DMS114 treated with DMSO at 0.1 percent for 48 hours (cell line): ENCODE results near the gene CCDC51.

Experiments
- DNase-seq: peaks from one replicate; lab custom pipeline; 2025; ENCODE audit not compliant: unreplicated experiment; lab: John Stamatoyannopoulos, UW

Gene CCDC51

DNA sequence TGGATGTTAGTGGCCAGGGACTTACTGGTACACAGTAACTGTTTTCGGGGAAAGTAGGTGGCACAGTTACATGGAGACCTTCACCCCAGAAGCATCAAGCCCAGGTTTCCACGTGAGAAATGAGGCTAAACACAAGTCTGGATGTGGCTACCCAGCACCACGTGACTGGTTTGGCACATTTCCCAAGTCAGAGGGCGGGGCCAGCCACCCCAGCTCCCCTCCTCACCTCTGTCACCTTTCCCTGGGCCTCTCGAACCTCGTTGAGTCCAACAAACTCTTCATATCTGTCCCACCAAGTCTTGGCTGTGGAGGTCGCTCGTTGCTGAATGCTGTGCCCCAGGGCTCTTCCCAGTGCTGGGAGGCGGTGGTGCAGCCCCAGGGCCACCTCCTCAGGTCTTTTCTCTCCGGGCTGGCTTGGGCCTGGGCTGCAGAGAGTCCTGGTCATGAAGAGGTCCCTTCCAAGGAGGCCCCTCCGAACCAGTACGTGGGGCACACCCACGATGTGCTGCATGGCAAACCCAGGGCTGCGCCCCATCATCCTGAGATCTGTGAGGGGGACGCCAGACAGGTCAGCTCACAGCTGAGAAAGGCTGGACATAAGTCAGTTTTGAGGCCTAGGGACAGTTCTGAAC, 5.2 kb downstream of the CCDC51 start:
- DNase-seq: no peak

DNA sequence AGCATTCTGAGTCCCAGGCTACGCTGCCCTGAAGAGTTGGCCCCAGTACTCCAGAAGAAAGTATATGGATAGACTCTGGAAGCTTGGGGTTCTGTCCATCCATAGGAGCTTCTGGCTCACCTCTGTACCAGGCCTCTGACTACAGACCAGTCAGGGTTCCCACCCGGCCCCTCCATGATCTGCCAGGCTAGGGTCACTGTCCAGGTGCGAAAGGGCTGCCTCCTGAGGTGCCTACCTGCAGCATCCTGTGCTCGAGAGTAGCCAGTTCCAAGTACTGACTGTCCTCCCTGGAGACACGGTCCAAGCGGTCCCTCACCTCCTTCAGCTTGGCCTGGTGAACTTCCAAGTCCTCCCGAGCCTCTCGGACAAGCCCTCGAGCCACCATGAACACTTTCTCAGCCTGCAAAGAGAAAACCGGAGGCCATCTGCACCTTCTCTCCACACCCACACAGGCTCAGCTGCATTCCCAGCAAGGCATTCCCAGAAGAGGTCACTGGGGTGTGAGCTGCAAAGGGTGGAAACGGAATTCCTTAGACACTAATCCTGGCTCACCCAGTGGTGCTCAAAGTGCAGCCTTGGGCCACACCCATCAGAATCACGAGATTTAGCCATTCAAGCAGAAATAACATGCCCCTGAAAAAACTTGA, 6.3 kb downstream of the CCDC51 start:
- no peak for DNase-seq

DNA sequence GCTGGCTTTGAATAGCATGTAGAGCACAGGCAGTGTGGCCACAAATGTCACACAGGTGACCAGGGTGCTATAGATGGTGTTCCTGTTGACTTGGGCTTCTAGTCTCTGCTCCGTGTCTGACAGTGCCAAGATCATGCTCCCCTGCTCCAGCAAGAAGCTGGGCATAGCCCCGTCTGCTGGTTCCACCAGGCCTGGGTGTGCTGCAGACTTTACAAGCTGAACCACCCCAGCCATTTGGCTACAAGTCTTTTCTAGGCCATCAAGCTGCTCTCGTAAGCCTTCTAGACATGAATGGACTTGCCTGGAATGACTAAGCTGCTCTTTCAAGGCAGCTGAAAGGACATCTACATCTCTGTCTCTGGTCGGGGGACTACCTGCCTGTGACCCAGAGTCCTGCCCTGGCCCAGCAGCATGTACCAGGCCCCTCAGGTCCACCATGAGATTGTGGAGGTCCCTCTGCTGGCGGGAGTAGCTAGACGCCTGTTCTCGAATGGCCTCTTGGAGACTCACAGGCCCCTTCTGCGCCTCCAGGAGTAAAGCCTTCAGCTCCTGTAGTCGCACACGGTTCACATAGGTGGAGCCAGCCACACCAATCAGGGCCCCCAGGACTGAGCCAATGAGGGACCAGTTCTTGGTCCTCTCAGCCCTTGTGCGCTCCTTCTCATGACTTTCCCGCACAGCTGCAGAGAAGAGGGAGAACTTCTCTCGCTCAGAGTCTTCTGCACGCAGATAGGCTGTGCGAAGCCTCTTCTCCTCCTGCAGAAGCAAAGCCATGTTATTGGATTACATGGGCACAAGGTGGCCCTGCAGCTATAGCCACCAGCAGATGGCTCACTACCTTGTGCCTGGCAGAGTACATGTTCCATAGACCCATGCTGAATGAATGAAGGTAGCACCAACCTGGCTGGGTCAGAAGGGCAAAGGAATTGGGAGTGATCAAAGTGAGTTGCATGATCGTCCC, 7.2 kb downstream of the CCDC51 start:
- no peak for DNase-seq

DNA sequence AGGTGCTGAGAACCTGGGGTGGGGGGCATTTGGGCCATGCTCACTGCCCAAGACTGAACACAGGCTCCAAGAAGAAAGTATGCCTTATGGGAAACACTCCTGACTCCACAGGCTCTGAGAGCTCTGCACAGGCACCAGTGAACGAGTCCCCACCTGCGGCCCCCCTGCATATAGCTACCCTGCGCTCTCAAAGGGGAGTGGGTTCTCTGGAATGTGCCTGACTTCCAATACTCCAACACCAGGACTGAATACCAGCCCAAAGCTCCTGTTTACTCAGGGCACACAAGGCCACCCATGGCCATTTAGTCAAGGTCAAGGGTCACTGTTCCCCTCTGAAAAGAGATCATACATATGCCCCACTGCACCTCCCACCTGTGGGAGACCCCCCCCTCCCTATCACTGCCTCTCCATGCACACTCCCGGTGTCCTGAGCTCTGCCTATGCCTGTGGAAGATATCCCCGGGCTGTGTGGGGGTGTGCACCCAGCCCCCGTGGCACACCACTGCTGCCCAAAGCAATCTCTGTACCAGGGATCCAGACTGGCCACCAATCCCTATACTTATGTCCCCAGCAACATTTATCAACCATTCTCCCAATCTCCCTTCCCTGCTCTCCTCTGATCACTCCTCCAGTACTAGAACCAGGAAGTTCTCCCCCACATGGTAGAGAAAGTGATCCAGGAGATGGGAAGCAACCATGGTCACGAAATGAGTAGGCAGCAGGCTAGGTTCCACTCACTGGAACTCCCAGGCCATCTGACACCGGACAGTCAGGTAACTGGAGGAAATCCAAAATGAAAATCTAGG, 8.5 kb downstream of the CCDC51 start:
- DNase-seq: no peak

DNA sequence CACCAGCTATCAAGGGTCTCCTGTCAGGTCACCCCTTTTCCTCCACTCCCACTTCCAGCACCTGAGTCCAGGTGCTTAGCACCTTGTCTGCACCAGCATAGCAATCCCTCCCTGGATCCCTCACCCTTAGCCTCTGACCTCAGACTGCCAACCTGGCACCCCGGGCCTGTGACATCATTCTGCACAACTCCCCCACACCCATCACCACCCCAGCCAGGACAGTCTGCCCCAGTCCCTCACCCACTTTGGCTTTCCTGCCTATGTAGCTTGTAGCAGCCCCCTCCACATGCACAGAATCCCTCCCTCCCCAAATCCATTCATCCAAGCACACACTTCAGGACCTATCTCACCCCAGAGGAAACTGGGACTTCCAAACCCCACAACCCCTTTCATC, 9.2 kb downstream of the CCDC51 start:
- DNase-seq: no peak

DNA sequence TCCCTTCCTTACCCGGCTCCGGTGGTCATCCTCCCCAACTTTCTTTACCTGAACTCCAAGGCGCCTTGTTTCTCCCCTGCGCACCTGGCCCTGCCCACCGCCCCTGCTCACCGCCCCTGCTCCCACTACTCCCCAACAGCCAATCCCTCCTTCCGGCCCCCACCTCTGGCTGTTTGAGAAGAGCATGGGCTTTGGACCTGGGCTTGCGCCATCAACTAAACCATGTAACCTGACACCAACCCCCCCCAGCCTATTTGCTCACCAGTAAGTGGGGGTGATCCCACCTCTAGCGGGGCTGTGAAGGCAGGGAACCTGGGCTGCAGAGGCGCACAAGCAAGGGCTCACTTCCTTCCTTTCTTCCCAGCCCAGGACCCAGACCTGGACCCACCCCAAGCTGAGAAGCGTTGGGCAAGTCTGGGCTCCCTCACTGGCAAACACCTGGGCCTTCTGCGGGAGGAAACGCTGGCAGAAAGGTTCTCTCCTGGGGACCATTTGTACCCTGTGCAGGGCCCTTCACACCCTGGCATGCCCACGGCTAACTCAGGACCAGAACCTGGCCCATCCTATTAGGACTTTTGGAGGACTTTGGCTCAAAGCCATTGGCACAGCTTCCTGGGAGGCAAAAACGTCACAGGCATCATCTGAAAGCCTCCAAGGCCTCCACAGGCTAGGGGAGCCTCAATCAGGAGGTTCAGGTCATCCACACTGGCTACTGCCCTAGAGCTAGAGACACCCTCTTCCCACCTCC, 9.8 kb downstream of the CCDC51 start, which contains the start of gene PLXNB1:
Gene PLXNB1 (minus strand): TSS at position 127 of the 748 bp plus-strand sequence. CDS start 5,475 bp downstream, outside the sequence.
- DNase-seq: no peak

DNA sequence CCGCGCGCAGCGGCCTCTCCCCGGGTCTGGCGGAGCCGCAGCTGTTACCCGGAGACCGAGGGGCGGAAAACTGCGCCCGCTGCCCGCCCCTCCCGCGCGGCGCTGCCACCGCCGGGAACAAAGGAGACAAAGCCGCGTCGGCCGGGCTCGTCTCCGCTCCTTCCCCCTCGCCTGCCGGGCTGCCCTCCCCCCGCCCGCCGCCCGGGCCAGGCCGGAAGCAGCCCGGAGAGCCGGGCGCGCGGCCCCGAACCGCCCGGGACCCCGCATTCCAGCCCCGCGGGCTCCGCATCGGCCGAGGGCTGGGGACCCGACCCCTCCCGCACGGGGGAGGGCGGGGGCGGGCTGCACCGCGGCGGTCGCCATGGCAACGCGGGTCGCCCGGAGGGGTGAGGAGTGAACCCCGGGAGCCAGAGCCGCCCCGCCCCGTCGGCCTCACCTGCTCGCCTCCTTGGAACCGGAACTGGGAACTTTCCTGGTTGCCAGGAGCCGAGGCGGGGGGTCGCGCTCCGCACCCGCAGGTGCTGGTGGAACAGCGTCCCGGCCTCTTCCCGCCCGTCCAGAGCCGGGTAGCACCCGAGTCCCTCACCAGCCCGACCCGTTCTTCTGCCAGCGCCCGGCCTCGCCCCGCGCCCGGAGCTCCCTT, 10.5 kb downstream of the CCDC51 start:
- no peak for DNase-seq

DNA sequence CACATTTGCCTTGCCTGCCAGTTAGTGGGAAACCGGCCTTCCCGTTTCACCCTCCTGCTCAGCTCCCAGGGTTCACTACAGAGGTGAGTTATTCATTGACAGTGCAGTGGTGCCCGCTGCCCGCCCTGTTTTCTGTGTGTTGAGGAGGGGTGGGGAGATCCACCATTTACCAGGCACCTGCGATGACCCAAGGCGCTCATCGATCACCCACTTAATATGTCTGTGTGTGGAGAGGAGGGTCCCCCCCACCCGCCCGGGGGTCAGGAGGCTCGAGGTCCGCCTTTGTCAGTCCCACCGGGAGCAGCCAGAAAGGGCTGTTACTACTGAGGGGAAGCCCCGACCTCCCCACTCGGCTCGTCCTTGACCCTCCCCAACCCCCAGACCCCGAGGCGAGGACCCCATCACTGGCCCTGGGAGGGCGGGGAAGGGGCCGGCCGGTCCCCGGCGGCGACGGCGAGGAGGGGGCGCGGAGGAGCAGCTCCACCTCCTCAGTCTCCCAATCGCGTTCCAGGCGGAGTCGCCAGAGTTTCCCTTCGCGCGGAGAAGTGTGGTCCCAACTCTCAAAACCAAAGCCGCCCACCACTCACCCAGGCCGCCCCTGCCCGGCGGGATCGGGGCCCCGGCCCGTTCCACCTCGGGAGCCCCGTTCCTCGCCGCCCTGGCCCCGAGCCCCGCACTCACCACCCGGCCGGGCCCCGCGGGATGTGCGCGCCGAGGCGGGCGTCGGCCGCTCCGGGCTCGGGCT, 11.2 kb downstream of the CCDC51 start:
- DNase-seq: no peak

DNA sequence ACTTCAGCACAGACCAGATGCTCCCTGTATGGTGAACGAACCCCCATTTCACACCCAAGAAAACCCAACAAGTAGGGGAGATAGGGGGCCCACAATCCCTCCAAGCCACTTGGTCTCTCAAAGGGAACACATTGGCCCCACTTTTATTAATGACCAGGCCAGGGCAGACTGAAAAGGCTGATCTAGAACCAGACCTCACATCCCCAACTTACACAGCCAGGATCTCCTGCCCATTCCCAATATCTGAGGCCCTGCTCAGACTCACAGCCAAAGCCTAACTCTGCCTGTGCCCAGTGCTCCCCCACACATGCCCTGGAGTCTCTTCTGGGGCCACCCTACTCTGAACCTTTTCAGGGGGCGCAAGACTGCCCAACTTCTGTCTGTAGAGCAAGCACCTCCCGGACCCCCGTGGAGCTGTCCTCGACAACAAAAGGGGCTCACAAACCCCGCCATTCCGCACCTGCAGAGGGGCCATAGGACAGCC, 11.8 kb downstream of the CCDC51 start:
- DNase-seq: no peak

DNA sequence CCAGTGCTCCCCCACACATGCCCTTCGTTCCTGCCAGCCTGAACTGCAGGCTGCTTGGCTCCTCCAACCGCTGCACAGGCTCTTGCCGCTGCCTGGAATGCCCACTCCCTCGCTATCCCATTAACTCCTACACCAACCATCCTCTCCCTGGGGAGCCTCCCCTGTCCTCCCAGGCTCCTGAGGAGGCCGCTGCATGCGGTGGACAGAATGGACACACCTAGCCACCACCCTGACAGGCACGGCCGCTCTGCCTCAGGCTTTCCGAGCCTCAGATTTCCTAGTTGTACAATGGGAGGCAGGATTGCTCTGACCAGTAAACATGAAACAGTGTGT, 12.3 kb downstream of the CCDC51 start:
- DNase-seq: no peak

DNA sequence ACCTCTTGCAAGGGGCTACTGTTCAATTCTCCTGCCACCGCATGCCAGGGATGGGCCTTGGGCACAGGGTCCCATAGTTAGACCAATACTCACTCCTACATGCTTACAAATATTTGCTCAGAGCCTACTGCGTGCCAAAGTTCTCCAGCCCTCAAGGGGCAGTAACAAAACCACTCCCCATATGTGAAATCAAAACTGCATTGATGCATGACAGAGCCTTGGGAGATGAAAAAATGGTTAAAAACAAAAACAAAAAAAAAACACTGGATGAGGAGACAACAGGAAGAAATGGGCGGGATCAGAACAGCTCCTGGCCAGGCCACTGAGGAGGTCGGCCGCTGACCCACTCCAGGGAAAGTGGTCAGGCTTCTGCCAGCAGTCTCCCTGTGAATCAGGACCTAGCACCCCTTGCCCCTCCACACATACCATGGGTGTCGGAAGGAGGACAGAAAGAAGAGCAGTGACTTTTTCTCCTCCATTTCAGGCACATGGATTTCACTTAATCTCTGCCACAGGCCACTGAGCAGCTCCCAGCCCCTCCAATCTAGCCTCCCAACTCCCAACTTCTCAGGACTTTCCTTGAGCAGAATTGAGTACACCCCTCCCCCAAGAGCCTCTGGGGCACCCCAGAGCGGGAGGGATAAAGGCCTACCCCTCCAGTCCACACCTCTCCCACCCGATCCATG, 12.8 kb downstream of the CCDC51 start:
- no peak for DNase-seq

DNA sequence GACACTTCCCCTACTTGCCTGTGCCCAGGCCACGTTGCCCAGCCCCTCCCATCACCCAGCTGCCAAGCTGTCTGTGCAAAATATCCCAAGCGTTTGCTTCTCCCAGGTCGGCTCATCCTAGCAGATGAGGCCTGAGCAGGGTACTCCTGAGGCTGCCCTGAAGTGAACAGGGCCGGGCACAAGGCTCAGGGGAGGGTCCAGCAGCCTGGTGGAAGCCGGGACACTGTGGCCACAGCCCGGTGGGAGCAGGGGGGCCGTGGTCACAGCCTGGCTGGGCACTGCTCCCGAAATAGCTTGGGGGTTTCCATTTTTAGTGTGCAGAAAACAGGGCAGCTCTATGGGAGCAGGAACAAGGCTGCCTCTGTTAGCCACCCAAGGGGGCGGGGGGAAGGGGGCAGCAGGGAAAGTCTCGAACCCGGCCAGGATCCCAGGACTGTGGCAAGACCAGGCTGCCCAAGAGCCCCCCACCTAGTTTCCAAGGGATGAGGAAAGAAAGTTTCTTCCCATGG, 13.5 kb downstream of the CCDC51 start:
- no peak for DNase-seq

DNA sequence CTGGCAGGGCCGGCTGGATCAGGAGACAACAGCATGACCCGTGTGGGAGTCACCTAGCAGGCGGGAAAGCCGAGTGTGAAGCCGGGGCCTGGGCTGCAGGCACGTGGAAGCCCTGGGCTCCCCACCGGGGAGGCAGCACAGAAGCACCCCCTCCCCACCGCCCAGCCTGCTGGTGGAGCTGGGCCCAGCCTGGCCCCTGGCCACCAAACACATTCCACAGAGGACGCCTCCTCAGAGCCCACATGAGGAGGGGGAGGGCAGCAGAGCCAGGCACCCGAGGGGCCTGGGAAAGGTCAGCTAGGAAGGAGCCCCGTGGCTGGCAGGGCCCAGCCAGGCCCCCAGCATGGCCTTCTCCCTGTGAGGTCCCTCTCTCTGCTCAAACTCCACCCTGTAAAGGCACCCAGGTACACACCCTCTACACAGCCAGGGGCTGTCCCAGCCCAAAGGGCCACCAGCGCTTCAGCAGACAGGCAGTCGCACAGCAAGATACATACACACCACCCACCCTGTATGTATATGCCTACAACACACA, 14.6 kb downstream of the CCDC51 start:
- no peak for DNase-seq

DNA sequence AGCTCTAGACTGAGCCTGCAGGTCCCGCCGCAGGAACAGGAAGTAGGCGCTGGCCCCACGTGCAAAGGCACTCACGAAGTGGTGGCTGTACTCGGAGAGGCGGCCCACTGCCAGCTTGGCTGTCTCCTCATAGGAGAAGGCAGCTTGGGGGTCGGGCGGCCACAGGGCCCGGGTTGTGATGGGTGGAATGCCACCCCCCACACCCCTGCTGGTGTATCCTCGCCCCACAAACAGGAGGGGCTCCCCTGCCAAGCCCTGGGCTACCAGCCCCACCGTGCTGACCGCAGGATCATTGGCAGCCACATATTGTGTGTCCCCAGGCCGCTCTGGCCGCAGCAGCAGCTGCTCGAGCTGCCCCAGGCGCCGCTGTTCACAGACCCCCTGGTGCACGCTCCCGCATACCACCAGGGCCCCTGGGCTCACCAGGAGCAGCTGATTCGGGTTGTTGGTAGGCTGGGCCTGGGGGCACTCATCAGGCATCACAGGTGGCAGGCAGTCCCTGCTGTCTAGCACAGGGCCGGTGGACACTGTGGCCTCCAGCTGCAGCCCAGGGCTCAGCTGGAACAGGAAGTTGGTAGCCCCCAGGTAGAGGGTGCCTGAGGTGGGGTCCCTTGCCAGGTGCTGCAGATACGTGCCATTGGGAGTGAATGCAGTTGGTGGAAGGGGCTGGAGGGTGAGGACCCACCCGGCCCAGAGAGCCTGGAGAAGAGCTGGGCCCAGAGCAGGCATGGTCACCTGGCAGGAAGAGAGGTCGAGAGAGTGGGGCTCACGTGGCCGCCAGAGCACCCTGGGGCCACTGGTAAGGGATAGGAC, 15.8 kb downstream of the CCDC51 start:
- no peak for DNase-seq

DNA sequence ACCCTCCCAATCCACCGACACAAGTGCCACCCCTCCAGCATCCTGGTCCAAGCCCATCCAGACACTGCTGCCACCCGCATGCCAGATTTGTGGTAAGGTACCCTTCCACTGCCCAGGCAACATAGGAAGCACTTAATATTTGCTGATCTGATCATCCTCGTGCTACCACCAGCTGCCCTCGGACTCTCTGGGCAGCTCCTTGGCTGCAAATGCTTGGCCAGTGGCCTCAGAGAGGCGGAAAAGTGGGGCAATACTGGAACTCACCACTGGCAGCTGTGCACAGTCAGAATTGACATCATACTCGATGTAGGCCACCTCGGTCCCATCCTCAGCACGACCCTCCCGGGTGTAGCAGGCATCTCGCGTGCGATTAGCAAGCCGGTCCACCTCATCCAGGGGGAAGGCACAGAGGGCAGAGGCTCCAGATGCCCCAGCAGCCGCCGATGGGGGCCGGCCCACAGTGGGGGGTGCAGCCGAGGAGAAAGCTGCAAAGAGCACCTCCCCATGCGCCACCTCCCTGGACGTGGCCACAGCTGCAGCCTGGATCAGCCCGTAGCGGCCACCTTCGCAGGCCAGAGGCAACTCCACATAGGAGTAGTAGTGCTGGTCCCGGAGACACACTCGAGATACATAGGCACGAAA, 16.6 kb downstream of the CCDC51 start:
- DNase-seq: no peak

DNA sequence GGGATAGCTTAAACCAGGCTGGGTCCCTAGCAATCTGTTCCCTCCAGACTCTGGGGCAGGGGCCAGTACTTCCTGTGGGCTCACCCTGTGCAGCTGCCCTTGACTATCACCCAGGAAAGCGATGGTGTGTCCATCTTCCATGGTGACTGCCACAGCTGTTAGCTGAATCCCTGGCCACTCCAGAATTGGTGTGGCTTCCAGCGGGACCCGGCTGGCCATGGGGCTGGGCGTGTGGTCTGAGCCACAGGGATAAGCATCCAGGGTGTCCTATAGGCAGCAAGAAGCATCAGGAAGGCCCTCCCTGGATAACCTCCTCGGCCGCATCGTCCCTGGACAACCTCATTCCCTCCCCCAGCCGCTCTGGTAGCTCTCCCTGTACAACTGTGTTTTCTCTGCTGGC, 17.2 kb downstream of the CCDC51 start:
- DNase-seq: no peak

DNA sequence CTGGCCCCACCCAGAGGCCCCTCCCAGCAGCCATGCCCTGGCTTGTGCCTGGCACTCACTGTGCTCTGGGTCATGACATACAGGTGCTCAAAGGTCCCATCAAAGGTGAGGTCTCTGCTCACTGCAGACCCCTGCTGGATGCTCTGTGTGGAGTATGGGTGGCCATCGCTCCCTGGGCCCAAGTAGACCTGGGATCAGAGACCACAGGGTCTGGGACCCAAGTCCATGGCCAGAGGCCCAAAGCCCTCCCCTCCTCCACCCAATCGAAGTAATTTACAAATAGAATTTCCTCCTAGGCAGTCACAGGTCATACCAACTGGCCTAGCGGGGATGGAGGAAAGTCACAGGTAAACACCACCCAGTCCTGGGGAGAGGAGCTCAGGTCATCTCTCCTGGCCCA, 17.6 kb downstream of the CCDC51 start:
- DNase-seq: no peak
